ENCODE measurements around the gene ETDB.
"Not testable (repeated sequence)": the region's sequence is repeated elsewhere in the genome, so short reads cannot be mapped to it uniquely, and the experiment has no call there.

DNA sequence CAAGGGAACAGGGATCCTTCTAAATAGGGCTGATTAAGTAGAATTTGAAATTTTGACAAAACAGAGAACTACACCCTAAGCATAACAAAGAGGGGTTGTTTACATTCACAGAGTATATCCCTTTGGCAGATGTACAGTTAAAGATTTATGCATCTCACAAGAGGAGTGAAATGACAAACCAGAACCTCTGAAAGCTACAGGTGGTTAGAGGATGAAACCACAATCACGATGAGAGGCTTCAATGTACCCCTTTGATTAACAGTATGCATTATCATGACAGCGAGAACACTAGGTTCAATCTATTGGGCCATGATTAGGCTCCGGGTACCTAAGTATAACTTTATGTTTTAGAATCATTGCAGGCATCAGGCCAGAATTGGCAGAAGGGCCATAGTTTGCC lies 34.4 kb upstream of the ETDB start:
- not testable (repeated sequence) for TF ChIP-seq PKNOX1 (IDR thresholded peaks at IDR 0.05); FOXM1 (IDR thresholded peaks at IDR 0.05; ENCODE audit: borderline replicate concordance); ELF4 (IDR thresholded peaks at IDR 0.05); BHLHE40 (IDR thresholded peaks at IDR 0.05; ENCODE audit: borderline replicate concordance); TARDBP (IDR thresholded peaks at IDR 0.05)
